Panc1 (cell line): ENCODE results near the gene PPP4C. TPM values are rescaled to one million over a fixed set of nuclear protein-coding genes. Genes with fewer than 3 reads are reported as not detected.

ENCODE experiments used
- ATAC-seq: fragments of 200-7000 bp; cut with Tn5 transposase; 2 replicates; pipeline ENCODE4 v1.9.1; 2020; ENCODE audit warnings: mild to moderate bottlenecking, moderate library complexity
- Bru-seq: library from RNA; stranded (reverse); fragments of 400-500 nt; gene quantifications from one replicate; lab custom pipeline; 2021; lab: Mats Ljungman, UMichigan
- BruChase-seq, 2 experiments: library from RNA; stranded (reverse); fragments of 400-500 nt; gene quantifications; one replicate each; lab custom pipeline; 2021; lab: Mats Ljungman, UMichigan
- BruUV-seq: library from RNA; stranded (reverse); fragments of 400-500 nt; replicated peaks from 2 replicates; lab custom pipeline; 2021; lab: Mats Ljungman, UMichigan
- CTCF ChIA-PET: fragments of 300-600 bp; sonication (Branson Sonifier 250); formaldehyde crosslinking; loops from one replicate; lab custom pipeline; 2022; ENCODE audit warnings: antibody characterized with exemption; lab: Charles Lee
- POLR2A ChIA-PET: fragments of 300-600 bp; sonication (Branson Sonifier 250); formaldehyde crosslinking; loops from one replicate; lab custom pipeline; 2022; ENCODE audit warnings: antibody characterized with exemption; lab: Charles Lee
- DNase-seq: peaks from one replicate; pipeline ENCODE4 v3.0.0-alpha.2; 2010; ENCODE audit warnings: low read depth, low spot score
- H3K27ac ChIP-seq: 2 replicates; pipeline ENCODE4 v1.5.1; 2011; ENCODE audit warnings: mild to moderate bottlenecking, low read length, inconsistent platforms
- H3K27me3 ChIP-seq: fragments of 200-500 bp; sonication (Bioruptor generic); 2 replicates; pipeline ENCODE4 v1.6.0; 2014; ENCODE audit warnings: low read length, inconsistent platforms; ENCODE audit not compliant: control insufficient read depth, insufficient read depth
- H3K36me3 ChIP-seq: fragments of 200-500 bp; sonication (Bioruptor generic); 2 replicates; pipeline ENCODE4 v1.5.1; 2014; ENCODE audit warnings: inconsistent platforms, mild to moderate bottlenecking, low read length, moderate library complexity; ENCODE audit not compliant: control insufficient read depth, insufficient read depth
- H3K4me1 ChIP-seq: 2 replicates; pipeline ENCODE4 v1.5.1; 2011; ENCODE audit warnings: inconsistent platforms, mild to moderate bottlenecking, low read length, moderate library complexity; ENCODE audit not compliant: control insufficient read depth, insufficient read depth
- H3K4me3 ChIP-seq, 2 experiments: 2 replicates each; pipeline ENCODE4 v1.5.1; 2011 to 2012; ENCODE audit warnings: low read depth in 2 of 2, low read length in 2 of 2, mild to moderate bottlenecking in 2 of 2, inconsistent platforms in 1 of 2, moderate library complexity in 1 of 2
- H3K9me3 ChIP-seq: fragments of 200-500 bp; sonication (Bioruptor generic); 2 replicates; pipeline ENCODE4 v1.5.1; 2014; ENCODE audit warnings: low read depth, mild to moderate bottlenecking, inconsistent platforms, low read length, moderate library complexity; ENCODE audit not compliant: control insufficient read depth, insufficient read depth
- CTCF ChIP-seq: fragments of 450-650 bp; IDR thresholded peaks from 2 replicates; pipeline ENCODE4 v1.5.1; 2017; ENCODE audit warnings: mild to moderate bottlenecking
- POLR2AphosphoS5 ChIP-seq: IDR thresholded peaks from 2 replicates; pipeline ENCODE4 v1.6.1; 2012; ENCODE audit warnings: mild to moderate bottlenecking, low read depth, low read length, moderate library complexity
- REST ChIP-seq, 2 experiments: IDR thresholded peaks; 2 replicates each; pipeline ENCODE4 v1.6.1; 2011 to 2012; ENCODE audit warnings: low read depth in 2 of 2, control low read depth in 1 of 2, low read length in 1 of 2, mild to moderate bottlenecking in 1 of 2, moderate library complexity in 1 of 2; ENCODE audit not compliant: insufficient read depth in 1 of 2
- SIN3A ChIP-seq: IDR thresholded peaks from 2 replicates; pipeline ENCODE4 v1.6.1; 2012; ENCODE audit warnings: low read depth, mild to moderate bottlenecking, low read length, moderate library complexity, borderline replicate concordance; ENCODE audit not compliant: insufficient read depth
- TCF7L2 ChIP-seq: IDR thresholded peaks from 2 replicates; pipeline ENCODE4 v1.6.1; 2011; ENCODE audit warnings: mild to moderate bottlenecking, low read depth, low read length, inconsistent platforms
- in situ Hi-C: cut with HindIII; loops from 2 replicates; pipeline ENCODE4 v1.10.0; 2016; ENCODE audit warnings: low sequenced_read_pairs, low pct_unique_long_range_greater_than_20kb
- intact Hi-C: fragments of 100-400 bp; cut with micrococcal nuclease; formaldehyde crosslinking; loops from one replicate; pipeline ENCODE4 v1.10.0; 2022; ENCODE audit not compliant: unreplicated experiment
- long read RNA-seq: library from polyadenylated mRNA; unstranded; transcript quantifications from one replicate; pipeline ENCODE4 v2.0.0, GENCODE V29; 2021; ENCODE audit not compliant: unreplicated experiment
- polyA plus RNA-seq: library from polyadenylated mRNA; unstranded; fragments of >200 nt; gene quantifications from one replicate; pipeline ENCODE4 v1.2.1, GENCODE V29; 2012; ENCODE audit warnings: missing spikeins; ENCODE audit not compliant: insufficient read length
- total RNA-seq: library from RNA; stranded (reverse); gene quantifications from one replicate; pipeline ENCODE4 v1.2.1, GENCODE V29; 2021; ENCODE audit not compliant: unreplicated experiment

Gene PPP4C
- 186 TPM for total RNA-seq
- polyA plus RNA-seq: 309 TPM
- percentile 90 among the genes with signal in this experiment for Bru-seq, nascent RNA
- BruChase-seq, experiment 1, labeled RNA remaining after a 2-hour chase: percentile 90 among the genes with signal in this experiment
- percentile 94 among the genes with signal in this experiment for BruChase-seq, experiment 2, labeled RNA remaining after a 6-hour chase
- long read RNA-seq, transcript PPP4C-202 (8 exons, 1,333 nt): minor isoform, 7 of 534 reads
- long read RNA-seq, transcript PPP4C-204 (8 exons, 941 nt): minor isoform, 6 of 534 reads
- long read RNA-seq, transcript PPP4C-214 (8 exons, 1,301 nt): minor isoform, 15 of 534 reads
- long read RNA-seq, transcript PPP4C-201 (9 exons, 1,407 nt): major isoform, 309 of 534 reads
- long read RNA-seq, partial matches to known transcripts: 36 of 534 reads
- long read RNA-seq, other reads (novel, unspliced or antisense): 156 of 534 reads

- H3K36me3 ChIP-seq: peaks cover 9% of the 10 kb centered on the region
- H3K4me1 ChIP-seq: peaks cover 13% of the 10 kb centered on the region
- peak; percentile 98 for TF ChIP-seq POLR2AphosphoS5
- TF ChIP-seq CTCF: no peak
- no peak for TF ChIP-seq REST (IDR thresholded peaks at IDR 0.05; ENCODE audit: insufficient read depth in 1 of 2, low read depth in 2 of 2, low read length in 1 of 2)
- TF ChIP-seq TCF7L2: 0 out of 2 replicates have a peak, but pooled peaks have one; percentile 23
- TF ChIP-seq SIN3A: peak; percentile 66; the same call in 1 of the 2 replicates
- POLR2A ChIA-PET: no interaction called here
- no peaks in the 10 kb centered on the region for H3K27me3 ChIP-seq
- in situ Hi-C loops (no loop called here), intact Hi-C loops (no loop called here)
- peak; percentile 93 for ATAC-seq
- H3K4me3 ChIP-seq: peak within 1 kb of the TSS; percentile 87 to 88
- no peak for DNase-seq
- H3K27ac ChIP-seq: peak within 1 kb of the TSS; percentile 92
- H3K9me3 ChIP-seq: no peaks in the 10 kb centered on the region
- CTCF ChIA-PET: interaction anchor here (0.7 kb wide), 1 partner anchor 9 kb away, joined by 3 read pairs; no protein-coding TSS in a partner anchor
- TSS peak; percentile 100 for BruUV-seq
These were observed at the start of gene PPP4C for GRCh38 chr16:30075503-30076275. Gene PPP4C (plus strand): TSS chr16:30075994. CDS start chr16:30076378, 384 bp downstream.

GRCh38 chr16:30026449-30026848, 49.3 kb upstream of the PPP4C start:
- ChIA-PET POLR2A (no interaction called here), CTCF (interaction anchor here (0.6 kb wide), 1 partner anchor 53 kb away, joined by 5 read pairs; the partner anchor contains the start of gene TAOK2)
- H3K4me3 ChIP-seq: no peak overlapping the region
- in situ Hi-C loops: no loop called here
- intact Hi-C loops: loop anchor here (5.0 to 10.0 kb wide), 2 partner anchors 112 to 334 kb away; no protein-coding TSS in a partner anchor
- no peaks in the 10 kb centered on the region for H3K27me3 ChIP-seq
- TF ChIP-seq POLR2AphosphoS5 (no peak), TCF7L2 (no peak), REST (IDR thresholded peaks at IDR 0.05; ENCODE audit: insufficient read depth in 1 of 2, low read depth in 2 of 2, low read length in 1 of 2) (no peak), CTCF (no peak), SIN3A (no peak)
- H3K27ac ChIP-seq: no peak overlapping the region
- H3K9me3 ChIP-seq: no peaks in the 10 kb centered on the region
- H3K4me1 ChIP-seq: peaks cover 2% of the 10 kb centered on the region
- no TSS peak for BruUV-seq
- ATAC-seq (no peak), DNase-seq (no peak)
- H3K36me3 ChIP-seq: no peaks in the 10 kb centered on the region
